Smooth muscle cell (in vitro differentiated cells): Measurements from ENCODE around the gene GPR61. TPM values are rescaled to one million over a fixed set of nuclear protein-coding genes. Genes with fewer than 3 reads are reported as not detected.

Experiments
- DNase-seq: peaks from one replicate; lab custom pipeline; 2025; ENCODE audit not compliant: unreplicated experiment; lab: John Stamatoyannopoulos, UW
- H2AFZ ChIP-seq: fragments of 200-600 bp; sonication (generic); 2 replicates; pipeline ENCODE4 v1.6.0; 2016; ENCODE audit warnings: antibody characterized with exemption, low read depth, mild to moderate bottlenecking
- H3F3A ChIP-seq: fragments of 200-600 bp; sonication (generic); 2 replicates; pipeline ENCODE4 v1.6.0; 2017; ENCODE audit warnings: antibody characterized with exemption, low read depth
- H3K27ac ChIP-seq: fragments of 200-600 bp; sonication (generic); 2 replicates; pipeline ENCODE4 v1.5.1; 2016; ENCODE audit warnings: low read depth, mild to moderate bottlenecking
- H3K27me3 ChIP-seq: fragments of 200-600 bp; sonication (generic); 2 replicates; pipeline ENCODE4 v1.6.1; 2016; ENCODE audit warnings: low read depth, mild to moderate bottlenecking
- H3K36me3 ChIP-seq: fragments of 200-600 bp; sonication (generic); 2 replicates; pipeline ENCODE4 v1.5.1; 2016; ENCODE audit warnings: low read depth
- H3K4me1 ChIP-seq: fragments of 200-600 bp; sonication (generic); 2 replicates; pipeline ENCODE4 v1.5.1; 2016; ENCODE audit warnings: low read depth
- H3K4me2 ChIP-seq: fragments of 200-600 bp; sonication (generic); 2 replicates; pipeline ENCODE4 v1.6.0; 2016; ENCODE audit warnings: mild to moderate bottlenecking
- H3K4me3 ChIP-seq: fragments of 200-600 bp; sonication (generic); 2 replicates; pipeline ENCODE4 v1.5.1; 2016; ENCODE audit warnings: mild to moderate bottlenecking
- H3K79me2 ChIP-seq: fragments of 200-600 bp; sonication (generic); 2 replicates; pipeline ENCODE4 v1.6.0; 2016; ENCODE audit warnings: low read depth, mild to moderate bottlenecking
- H3K9ac ChIP-seq: fragments of 200-600 bp; sonication (generic); 2 replicates; pipeline ENCODE4 v1.6.0; 2016; ENCODE audit warnings: low read depth
- H3K9me3 ChIP-seq: fragments of 200-600 bp; sonication (generic); replicated peaks from 2 replicates; pipeline ENCODE4 v1.5.1; 2016; ENCODE audit warnings: low read depth
- H4K20me1 ChIP-seq: fragments of 200-600 bp; sonication (generic); 2 replicates; pipeline ENCODE4 v1.6.0; 2016; ENCODE audit warnings: low read depth
- CTCF ChIP-seq: fragments of 200-600 bp; sonication (generic); IDR thresholded peaks from 2 replicates; pipeline ENCODE4 v1.5.1; 2017; ENCODE audit warnings: borderline replicate concordance, mild to moderate bottlenecking, antibody characterized with exemption; ENCODE audit not compliant: insufficient read depth, poor library complexity, severe bottlenecking
- WGBS: methylation state at CpG from one replicate; pipeline ENCODE4 v1.1.7; 2016; ENCODE audit warnings: low lambda C conversion rate; 5-methylcytosine and 5-hydroxymethylcytosine counted together
- polyA plus RNA-seq: library from polyadenylated mRNA; unstranded; fragments of >200 nt; fragmentation: Nextera tagmentation; extraction: Ambion mirVana; gene quantifications from 2 replicates; pipeline ENCODE4 v1.2.1, GENCODE V29; 2016
- total RNA-seq: library from RNA; depleted of rRNA; stranded (reverse); fragments of >200 nt; gene quantifications from 2 replicates; pipeline ENCODE4 v1.2.3, GENCODE V29; 2014

Gene GPR61
- total and polyA plus RNA-seq, 2 experiments from 2014 or later, result 0.37 TPM; not detected in 1

- no peaks in the 10 kb centered on the region for H3K36me3 ChIP-seq
- H3K27ac ChIP-seq, result peak overlapping the region; percentile 11
- no peak overlapping the region for H3K4me2 ChIP-seq
- 76% methylated on average over 5 of the region's 5 CpGs for WGBS
- no peaks in the 10 kb centered on the region for H3K9me3 ChIP-seq
- H4K20me1 ChIP-seq, result peaks cover 17% of the 10 kb centered on the region
- no peak for TF ChIP-seq CTCF
- peaks cover 18% of the 10 kb centered on the region for H3F3A ChIP-seq
- H3K4me3 ChIP-seq, result no peak overlapping the region
- no peaks in the 10 kb centered on the region for H3K79me2 ChIP-seq
- H3K4me1 ChIP-seq, result no peaks in the 10 kb centered on the region
- no peak for DNase-seq
- H3K27me3 ChIP-seq, result no peaks in the 10 kb centered on the region
- no peak overlapping the region for H3K9ac ChIP-seq
- no peak overlapping the region for H2AFZ ChIP-seq
These were observed 37.9 kb upstream of the GPR61 start for GRCh38 chr1:109501644-109502363.

- Histone ChIP-seq H4K20me1 (peaks cover 17% of the 10 kb centered on the region), H2AFZ (no peak overlapping the region), H3K9me3 (no peaks in the 10 kb centered on the region), H3F3A (peaks cover 18% of the 10 kb centered on the region), H3K4me1 (no peaks in the 10 kb centered on the region), H3K27ac (no peak overlapping the region), H3K36me3 (no peaks in the 10 kb centered on the region), H3K27me3 (no peaks in the 10 kb centered on the region), H3K79me2 (no peaks in the 10 kb centered on the region), H3K4me3 (no peak overlapping the region), H3K4me2 (no peak overlapping the region), H3K9ac (no peak overlapping the region)
- WGBS, result 92% methylated on average over 3 of the region's 3 CpGs
- DNase-seq, result no peak
- no peak for TF ChIP-seq CTCF
These were observed 37.3 kb upstream of the GPR61 start for GRCh38 chr1:109502364-109502851.

GRCh38 chr1:109503935-109504334 is 35.7 kb upstream of the GPR61 start:
- 88% methylated on average over 5 of the region's 5 CpGs for WGBS

More at GRCh38 chr1:109503935-109504334, 35.7 kb upstream of the GPR61 start:
- Histone ChIP-seq H3K9me3 (no peaks in the 10 kb centered on the region), H3K4me3 (no peak overlapping the region), H3F3A (peaks cover 18% of the 10 kb centered on the region), H3K9ac (no peak overlapping the region), H3K27ac (no peak overlapping the region), H3K27me3 (no peaks in the 10 kb centered on the region), H2AFZ (no peak overlapping the region), H3K36me3 (no peaks in the 10 kb centered on the region), H3K4me2 (no peak overlapping the region), H4K20me1 (peaks cover 12% of the 10 kb centered on the region), H3K4me1 (peaks cover under 1% of the 10 kb centered on the region), H3K79me2 (no peaks in the 10 kb centered on the region)
- no peak for DNase-seq
- TF ChIP-seq CTCF, result no peak
